H9 (cell line): Measurements from ENCODE around the gene GCH1. TPM values are rescaled to one million over a fixed set of nuclear protein-coding genes. Genes with fewer than 3 reads are reported as not detected.
"Not testable (repeated sequence)": the region's sequence is repeated elsewhere in the genome, so short reads cannot be mapped to it uniquely, and the experiment has no call there.

Source experiments
- DNase-seq: peaks from one replicate; pipeline ENCODE4 v3.0.0-alpha.2; 2017
- H2AFZ ChIP-seq: one replicate; pipeline ENCODE4 v1.6.1; 2013; ENCODE audit warnings: mild to moderate bottlenecking, low read length, control low read depth, moderate library complexity
- H2AK5ac ChIP-seq: 2 replicates; pipeline ENCODE4 v1.6.1; 2013; ENCODE audit warnings: low read length, control low read depth, mixed read lengths; ENCODE audit not compliant: insufficient read length
- H2BK120ac ChIP-seq: one replicate; pipeline ENCODE4 v1.6.1; 2013; ENCODE audit warnings: low read depth, mild to moderate bottlenecking, low read length, control low read depth, inconsistent platforms; ENCODE audit not compliant: poor library complexity, severe bottlenecking
- H2BK12ac ChIP-seq: 2 replicates; pipeline ENCODE4 v1.6.1; 2013; ENCODE audit warnings: low read length, control low read depth, mixed read lengths, low read depth; ENCODE audit not compliant: insufficient read length
- H2BK15ac ChIP-seq: 2 replicates; pipeline ENCODE4 v1.6.1; 2013; ENCODE audit warnings: low read depth, low read length, control low read depth
- H2BK20ac ChIP-seq: one replicate; pipeline ENCODE4 v1.6.1; 2013; ENCODE audit warnings: low read depth, mild to moderate bottlenecking, low read length, control low read depth, inconsistent platforms; ENCODE audit not compliant: poor library complexity, severe bottlenecking
- H2BK5ac ChIP-seq: 2 replicates; pipeline ENCODE4 v1.6.1; 2013; ENCODE audit warnings: low read length, control low read depth, mixed read lengths; ENCODE audit not compliant: insufficient read length
- H3K14ac ChIP-seq: 2 replicates; pipeline ENCODE4 v1.6.1; 2013; ENCODE audit warnings: low read length, control low read depth; ENCODE audit not compliant: insufficient read depth
- H3K18ac ChIP-seq: 2 replicates; pipeline ENCODE4 v1.6.1; 2013; ENCODE audit warnings: low read depth, mild to moderate bottlenecking, mixed read lengths, low read length, control low read depth; ENCODE audit not compliant: insufficient read length
- H3K23ac ChIP-seq: 2 replicates; pipeline ENCODE4 v1.6.1; 2013; ENCODE audit warnings: low read length, control low read depth, mixed read lengths, low read depth; ENCODE audit not compliant: insufficient read length
- H3K23me2 ChIP-seq: 2 replicates; pipeline ENCODE4 v1.6.1; 2013; ENCODE audit warnings: low read depth, mild to moderate bottlenecking, mixed read lengths, low read length, control low read depth; ENCODE audit not compliant: insufficient read length, poor library complexity, severe bottlenecking
- H3K27ac ChIP-seq: 2 replicates; pipeline ENCODE4 v1.5.1; 2013; ENCODE audit warnings: low read length, control low read depth, mixed read lengths, low read depth; ENCODE audit not compliant: insufficient read length
- H3K27me3 ChIP-seq: 2 replicates; pipeline ENCODE4 v1.6.1; 2013; ENCODE audit warnings: low read length, control low read depth, inconsistent platforms; ENCODE audit not compliant: insufficient read depth
- H3K4ac ChIP-seq: 2 replicates; pipeline ENCODE4 v1.6.1; 2013; ENCODE audit warnings: low read depth, mild to moderate bottlenecking, control low read depth, inconsistent platforms, low read length, moderate library complexity
- H3K4me1 ChIP-seq: 2 replicates; pipeline ENCODE4 v1.6.1; 2013; ENCODE audit warnings: low read length, control low read depth, inconsistent platforms; ENCODE audit not compliant: insufficient read depth
- H3K4me2 ChIP-seq: 2 replicates; pipeline ENCODE4 v1.6.1; 2013; ENCODE audit warnings: low read length, control low read depth, mixed read lengths; ENCODE audit not compliant: insufficient read length, insufficient read depth
- H3K56ac ChIP-seq: 2 replicates; pipeline ENCODE4 v1.6.1; 2013; ENCODE audit warnings: low read depth, mild to moderate bottlenecking, mixed read lengths, low read length, control low read depth; ENCODE audit not compliant: insufficient read length
- H3K79me1 ChIP-seq: 2 replicates; pipeline ENCODE4 v1.6.1; 2013; ENCODE audit warnings: low read depth, mild to moderate bottlenecking, moderate library complexity, low read length, control low read depth, inconsistent platforms; ENCODE audit not compliant: insufficient read depth, poor library complexity, severe bottlenecking
- H3K79me2 ChIP-seq: 2 replicates; pipeline ENCODE4 v1.6.1; 2013; ENCODE audit warnings: low read length, control low read depth, inconsistent platforms; ENCODE audit not compliant: insufficient read depth
- H3K9ac ChIP-seq: 2 replicates; pipeline ENCODE4 v1.6.1; 2013; ENCODE audit warnings: low read length, control low read depth, mixed read lengths; ENCODE audit not compliant: insufficient read length; ENCODE audit errors: extremely low read depth
- H3K9me3 ChIP-seq: one replicate; pipeline ENCODE4 v1.6.1; 2013; ENCODE audit warnings: low read depth, low read length, inconsistent platforms; ENCODE audit not compliant: control insufficient read depth
- H3T11ph ChIP-seq: one replicate; pipeline ENCODE4 v1.6.1; 2013; ENCODE audit warnings: mild to moderate bottlenecking, low read length, control low read depth, inconsistent platforms
- H4K20me1 ChIP-seq: one replicate; pipeline ENCODE4 v1.6.1; 2013; ENCODE audit not compliant: control insufficient read depth, insufficient read length, insufficient read depth
- H4K5ac ChIP-seq: 2 replicates; pipeline ENCODE4 v1.6.1; 2013; ENCODE audit warnings: low read depth, mild to moderate bottlenecking, mixed read lengths, low read length, control low read depth; ENCODE audit not compliant: insufficient read length
- H4K8ac ChIP-seq: replicated peaks from 2 replicates; pipeline ENCODE4 v1.6.1; 2013; ENCODE audit warnings: low read length, control low read depth, mixed read lengths, low read depth; ENCODE audit not compliant: insufficient read length
- H4K91ac ChIP-seq: 2 replicates; pipeline ENCODE4 v1.6.1; 2013; ENCODE audit warnings: low read depth, mild to moderate bottlenecking, moderate library complexity, mixed read lengths, low read length, control low read depth; ENCODE audit not compliant: insufficient read length
- H3K27ac Mint-ChIP-seq, 3 experiments: 2 replicates in 2 of 3; 3 replicates in 1 of 3; pipeline ENCODE4 v1.8.0; 2020 to 2021; ENCODE audit warnings: mixed read lengths in 3 of 3, mild to moderate bottlenecking in 1 of 3, moderate library complexity in 1 of 3
- H3K27me3 Mint-ChIP-seq: 2 replicates; pipeline ENCODE4 v1.8.0; 2021; ENCODE audit warnings: low read depth, mild to moderate bottlenecking, moderate library complexity, mixed read lengths
- H3K36me3 Mint-ChIP-seq, 3 experiments: 2 replicates in 2 of 3; 3 replicates in 1 of 3; pipeline ENCODE4 v1.8.0; 2020 to 2021; ENCODE audit warnings: low read depth in 3 of 3, mixed read lengths in 3 of 3; ENCODE audit not compliant: insufficient read depth in 1 of 3
- H3K4me1 Mint-ChIP-seq, 2 experiments: 2 replicates each; pipeline ENCODE4 v1.8.0; 2020; ENCODE audit warnings: mixed read lengths in 2 of 2
- H3K4me3 Mint-ChIP-seq, 2 experiments: 2 replicates in 1 of 2; 3 replicates in 1 of 2; pipeline ENCODE4 v1.8.0; 2020 to 2021; ENCODE audit warnings: mild to moderate bottlenecking in 2 of 2, mixed read lengths in 2 of 2, moderate library complexity in 1 of 2
- H3K9me3 Mint-ChIP-seq, 2 experiments: 2 replicates in 1 of 2; 3 replicates in 1 of 2; pipeline ENCODE4 v1.8.0; 2020; ENCODE audit warnings: mild to moderate bottlenecking in 2 of 2, mixed read lengths in 2 of 2, moderate library complexity in 1 of 2
- CTCF ChIP-seq: fragments of 200-600 bp; sonication (generic); conservative IDR thresholded peaks from 3 replicates; pipeline ENCODE4 v1.8.0; 2021; ENCODE audit warnings: antibody characterized with exemption, mild to moderate bottlenecking
- WGBS: extraction: QIAGEN DNeasy Blood & Tissue Kit; methylation state at CpG from one replicate; pipeline ENCODE4 v1.1.7; 2013; ENCODE audit warnings: missing lambda C conversion rate, low lambda C conversion rate, mixed read lengths; ENCODE audit not compliant: insufficient read length; ENCODE audit errors: extremely low coverage; 5-methylcytosine and 5-hydroxymethylcytosine counted together
- total RNA-seq: library from RNA; stranded (reverse); gene quantifications from 2 replicates; pipeline ENCODE4 v1.2.1, GENCODE V29; 2021

GCH1 gene
- total RNA-seq, 1 experiment from 2014 or later = 7.7 TPM

GRCh38 chr14:54899573-54899972, 3.1 kb downstream of the GCH1 start:
- peaks cover 13% of the 10 kb centered on the region; the same call in 1 of the 2 replicates for H3K27me3 ChIP-seq

GRCh38 chr14:54897809-54898555, 4.6 kb downstream of the GCH1 start:
- H4K5ac ChIP-seq, H2BK120ac ChIP-seq, H3K27ac Mint-ChIP-seq, H3K18ac ChIP-seq, DNase-seq, H2AFZ ChIP-seq, H2AK5ac ChIP-seq, H3K9me3 ChIP-seq, H3K23ac ChIP-seq, H2BK20ac ChIP-seq, H3K79me2 ChIP-seq, H3K4me2 ChIP-seq, H2BK15ac ChIP-seq, H3K9ac ChIP-seq, H3K27ac ChIP-seq, H2BK5ac ChIP-seq, H3K36me3 Mint-ChIP-seq, H3K79me1 ChIP-seq, H3T11ph ChIP-seq, H3K4ac ChIP-seq, H4K20me1 ChIP-seq, H3K4me1 Mint-ChIP-seq, H3K9me3 Mint-ChIP-seq, H3K23me2 ChIP-seq, H4K91ac ChIP-seq, H2BK12ac ChIP-seq, H3K14ac ChIP-seq, H3K4me1 ChIP-seq, H4K8ac ChIP-seq, H3K56ac ChIP-seq, H3K4me3 Mint-ChIP-seq: not testable (repeated sequence)
- no CpG with 5 or more reads among the region's 5 CpGs for WGBS
- H3K27me3 ChIP-seq = peaks cover 13% of the 10 kb centered on the region; the same call in 1 of the 2 replicates
- H3K27me3 Mint-ChIP-seq = peaks cover 23% of the 10 kb centered on the region

More at GRCh38 chr14:54899573-54899972, 3.1 kb downstream of the GCH1 start:
- Mint-ChIP-seq H3K27me3 (peaks cover 29% of the 10 kb centered on the region), H3K36me3 (no peaks in the 10 kb centered on the region; a peak in 1 of 7 replicates), H3K4me3 (no peak overlapping the region), H3K9me3 (no peaks in the 10 kb centered on the region), H3K27ac (peak overlapping the region in 1 of 3 experiments; percentile 89; a peak in 1 of 7 replicates), H3K4me1 (peaks cover 7 to 8% of the 10 kb centered on the region in 2 experiments)
- no peaks in the 10 kb centered on the region for H3K79me1 ChIP-seq
- peaks cover 9% of the 10 kb centered on the region for H3K23me2 ChIP-seq
- no peak overlapping the region for H3K4me2 ChIP-seq
- H3K27ac ChIP-seq = no peak overlapping the region
- H2BK20ac ChIP-seq = no peak overlapping the region
- no peaks in the 10 kb centered on the region for H4K20me1 ChIP-seq
- no peak overlapping the region for H3K4ac ChIP-seq
- no peak overlapping the region for H2BK120ac ChIP-seq
- no CpG with 5 or more reads among the region's 5 CpGs for WGBS
- no peak for DNase-seq
- H4K5ac ChIP-seq = no peak overlapping the region
- H3K9ac ChIP-seq = no peak overlapping the region
- no peak for TF ChIP-seq CTCF
- H3K56ac ChIP-seq = no peak overlapping the region
- no peak overlapping the region for H2BK5ac ChIP-seq
- H4K91ac ChIP-seq = no peak overlapping the region
- no peaks in the 10 kb centered on the region for H3K79me2 ChIP-seq
- H3K9me3 ChIP-seq = no peaks in the 10 kb centered on the region
- H2BK15ac ChIP-seq = no peak overlapping the region
- no peak overlapping the region for H2AK5ac ChIP-seq
- H3K23ac ChIP-seq = no peak overlapping the region
- no peak overlapping the region for H2AFZ ChIP-seq
- H3K4me1 ChIP-seq = no peaks in the 10 kb centered on the region
- H2BK12ac ChIP-seq = no peak overlapping the region
- no peak overlapping the region for H3K14ac ChIP-seq
- no peak overlapping the region for H4K8ac ChIP-seq
- no peak overlapping the region for H3T11ph ChIP-seq
- no peak overlapping the region for H3K18ac ChIP-seq
